ENCODE data around the gene KIR3DL3.
"Not testable (repeated sequence)": the region's sequence is repeated elsewhere in the genome, so short reads cannot be mapped to it uniquely, and the experiment has no call there.

The KIR3DL3 gene

DNA sequence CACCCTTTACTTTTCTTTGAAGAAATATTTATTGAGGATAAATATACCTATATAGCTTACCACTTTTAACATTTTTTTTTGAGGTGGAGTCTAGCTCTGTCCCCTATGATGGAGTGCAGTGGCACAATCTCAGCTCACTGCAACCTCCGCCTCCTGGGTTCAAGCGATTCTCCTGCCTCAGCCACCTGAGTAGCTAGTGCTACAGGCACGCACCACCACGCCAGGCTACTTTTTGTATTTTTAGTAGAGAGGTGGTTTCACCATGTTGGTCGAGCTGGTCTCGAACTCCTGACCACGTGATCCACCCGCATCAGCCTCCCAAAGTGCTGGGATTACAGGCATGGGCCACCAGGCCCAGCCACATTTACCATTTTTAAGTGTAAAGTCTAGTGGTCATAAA, 51.6 kb downstream of the KIR3DL3 start:
- DNase-seq (ENCODE audit: extremely low read depth in 1 of 2, low read depth in 1 of 2): not testable (repeated sequence)

DNA sequence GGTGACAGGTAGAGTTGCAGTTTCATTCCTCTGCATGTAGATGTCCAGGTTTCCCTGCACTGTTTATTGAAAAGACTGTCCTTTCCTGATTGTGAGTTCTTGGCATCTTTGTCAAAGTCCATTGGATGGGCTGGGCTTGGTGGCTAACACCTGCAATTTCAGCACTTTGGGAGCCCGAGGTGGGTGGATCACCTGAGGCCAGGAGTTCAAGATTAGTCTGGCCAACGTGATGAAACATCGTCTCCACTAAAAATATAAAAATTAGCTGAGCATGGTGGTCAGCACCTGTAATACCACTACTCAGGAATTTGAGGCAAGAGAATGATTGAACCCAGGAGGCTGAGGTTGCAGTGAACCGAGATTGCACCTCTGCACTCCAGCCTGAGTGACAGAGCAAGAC, 53.6 kb downstream of the KIR3DL3 start:
- DNase-seq (ENCODE audit: extremely low read depth in 1 of 2, low read depth in 1 of 2): not testable (repeated sequence)

DNA sequence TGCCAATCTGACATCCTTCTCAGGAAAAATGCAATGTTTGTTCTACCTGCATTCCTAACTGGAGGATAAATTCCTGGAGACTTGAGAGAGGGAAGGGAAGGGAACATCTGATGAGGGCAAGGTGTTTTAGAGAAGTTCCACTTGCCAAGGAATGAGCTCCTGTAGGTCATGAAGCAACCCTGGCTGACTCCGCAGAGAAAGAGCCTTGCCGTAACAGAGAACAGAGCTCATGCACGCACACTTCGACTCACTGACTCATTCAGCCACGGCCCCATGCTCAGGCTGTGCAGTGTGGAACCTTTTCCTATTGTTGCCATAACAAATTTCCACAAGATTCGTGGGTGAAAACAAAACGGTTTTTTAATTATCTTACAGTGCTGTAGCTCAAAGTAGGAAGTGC, 54.7 kb downstream of the KIR3DL3 start:
- DNase-seq (ENCODE audit: extremely low read depth in 1 of 2, low read depth in 1 of 2): not testable (repeated sequence)

DNA sequence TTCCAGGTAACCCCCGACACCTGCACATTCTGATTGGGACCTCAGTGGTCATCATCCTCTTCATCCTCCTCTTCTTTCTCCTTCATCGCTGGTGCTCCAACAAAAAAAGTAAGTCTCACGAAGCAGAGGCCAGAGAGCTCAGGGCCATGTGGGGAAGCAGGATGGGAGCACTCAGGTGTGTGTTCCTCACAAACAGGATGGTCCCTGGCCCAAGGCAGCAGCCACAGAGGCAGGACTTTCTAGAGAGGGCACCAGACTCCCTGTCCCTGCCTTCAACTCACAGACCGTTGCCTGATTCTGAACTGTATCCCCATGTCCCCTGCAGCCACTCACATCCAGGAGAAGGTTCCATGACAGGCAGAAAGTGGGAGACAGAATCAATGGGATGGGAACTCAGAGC, 58.7 kb downstream of the KIR3DL3 start:
- DNase-seq (ENCODE audit: extremely low read depth in 1 of 2, low read depth in 1 of 2): not testable (repeated sequence)

Measured in activated CD8-positive, alpha-beta memory T cell treated with anti-CD3 and anti-CD28 coated beads for 1 hour (primary cell).